SK-N-MC (cell line): ENCODE data around the gene ZNF652.

Experiments used
- EZH2 ChIP-seq: fragments of 200-600 bp; sonication (generic); IDR thresholded peaks from one replicate; pipeline ENCODE4 v1.6.1; 2017; ENCODE audit warnings: antibody characterized with exemption
- POLR2AphosphoS5 ChIP-seq: IDR thresholded peaks from 2 replicates; pipeline ENCODE4 v1.6.1; 2012; ENCODE audit warnings: mild to moderate bottlenecking, low read depth, low read length, borderline replicate concordance

- TF ChIP-seq POLR2AphosphoS5: no peak
- TF ChIP-seq EZH2: no peak
Measured at GRCh38 chr17:49344914-49345313, 17.1 kb downstream of the ZNF652 start.
